GM12878 (cell line): ENCODE results near the gene URAD. TPM values are rescaled to one million over a fixed set of nuclear protein-coding genes. Genes with fewer than 3 reads are reported as not detected.

Experiments used
- BCLAF1 ChIP-seq: fragments of 450-650 bp; IDR thresholded peaks from 2 replicates; pipeline ENCODE4 v1.6.1; 2017; ENCODE audit warnings: antibody characterized with exemption, mild to moderate bottlenecking, moderate library complexity
- NR2C1 ChIP-seq: fragments of 450-650 bp; IDR thresholded peaks from 2 replicates; pipeline ENCODE4 v1.6.1; 2017; ENCODE audit warnings: antibody characterized with exemption, mild to moderate bottlenecking, moderate library complexity
- POU2F2 ChIP-seq: IDR thresholded peaks from 3 replicates; pipeline ENCODE4 v1.6.1; 2011; ENCODE audit warnings: low read depth, mild to moderate bottlenecking, low read length, borderline replicate concordance
- SP1 ChIP-seq: IDR thresholded peaks from one replicate; pipeline ENCODE4 v1.6.1; 2011; ENCODE audit warnings: low read depth, low read length
- ZBTB40 ChIP-seq: fragments of 450-650 bp; IDR thresholded peaks from 2 replicates; pipeline ENCODE4 v1.6.1; 2016; ENCODE audit warnings: mild to moderate bottlenecking, moderate library complexity, borderline replicate concordance
- polyA plus RNA-seq, 11 experiments: library from polyadenylated mRNA; depleted of rRNA in 4 of 11; unstranded in 6 of 11; stranded (reverse) in 5 of 11; fragments of >200 nt; fragmentation: Nextera tagmentation in 4 of 11; fragmentation: Illumina TruSeq in 1 of 11; extraction: Ambion mirVana in 4 of 11; extraction: Trizol in 1 of 11; gene quantifications; 1 replicate in 1 of 11; 2 replicates in 10 of 11; pipeline versions ENCODE4 v1.2.1 to v1.2.3, GENCODE V29; 2011 to 2016; ENCODE audit warnings: inconsistent platforms in 2 of 11, missing spikeins in 2 of 11, low read depth in 1 of 11
- total RNA-seq, 4 experiments: library from RNA; depleted of rRNA in 3 of 4; stranded (reverse); fragments of >200 nt in 3 of 4; fragmentation: Illumina TruSeq in 1 of 4; extraction: Trizol in 1 of 4; gene quantifications; 2 replicates each; pipeline versions ENCODE4 v1.2.1 to v1.2.3, GENCODE V29; 2013 to 2021

URAD gene
- total and polyA plus RNA-seq, 10 of the 15 experiments (the other 5 are each of a cell fraction or from before 2014, with no cell fraction given): not detected

- no peak for TF ChIP-seq ZBTB40
- TF ChIP-seq POU2F2: no peak
- no peak for TF ChIP-seq NR2C1
- no peak for TF ChIP-seq SP1
- no peak for TF ChIP-seq BCLAF1
These were observed 48.9 kb upstream of the URAD start (continued) for GRCh38 chr13:28037399-28037798.
